B cell (primary cell): ENCODE measurements around the gene GLI1.

Experiments
- EZH2 ChIP-seq: IDR thresholded peaks from 2 replicates; pipeline ENCODE4 v1.6.1; 2012; ENCODE audit warnings: borderline replicate concordance, low read depth, mild to moderate bottlenecking, moderate library complexity, low read length; ENCODE audit not compliant: insufficient read depth, poor library complexity, severe bottlenecking
- TF ChIP-seq, protein P1 (sequence below): fragments of 200-600 bp; IDR thresholded peaks from one replicate; pipeline ENCODE4 v1.8.0; 2022; ENCODE audit warnings: antibody characterized with exemption, mild to moderate bottlenecking

DNA sequence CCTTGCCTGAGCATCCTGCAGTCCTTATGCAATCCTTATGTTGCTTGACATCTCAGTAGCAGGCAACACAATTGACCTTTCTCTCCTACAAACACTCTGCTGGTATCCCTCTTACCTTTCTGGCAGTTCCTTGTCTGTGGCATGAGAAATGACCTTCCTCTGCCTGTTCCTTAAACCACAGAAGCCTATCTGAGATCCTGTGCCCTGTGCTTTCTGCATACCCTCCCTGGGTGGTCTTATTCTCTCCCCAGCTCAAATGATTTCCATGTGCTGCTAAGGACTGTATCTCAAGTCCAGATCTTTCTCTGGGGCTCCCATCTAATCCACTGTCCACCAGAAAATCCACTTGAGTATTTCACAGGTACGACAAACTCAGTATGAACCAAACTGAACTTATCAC is 22.1 kb downstream of the GLI1 start:
- TF ChIP-seq, protein P1, sequence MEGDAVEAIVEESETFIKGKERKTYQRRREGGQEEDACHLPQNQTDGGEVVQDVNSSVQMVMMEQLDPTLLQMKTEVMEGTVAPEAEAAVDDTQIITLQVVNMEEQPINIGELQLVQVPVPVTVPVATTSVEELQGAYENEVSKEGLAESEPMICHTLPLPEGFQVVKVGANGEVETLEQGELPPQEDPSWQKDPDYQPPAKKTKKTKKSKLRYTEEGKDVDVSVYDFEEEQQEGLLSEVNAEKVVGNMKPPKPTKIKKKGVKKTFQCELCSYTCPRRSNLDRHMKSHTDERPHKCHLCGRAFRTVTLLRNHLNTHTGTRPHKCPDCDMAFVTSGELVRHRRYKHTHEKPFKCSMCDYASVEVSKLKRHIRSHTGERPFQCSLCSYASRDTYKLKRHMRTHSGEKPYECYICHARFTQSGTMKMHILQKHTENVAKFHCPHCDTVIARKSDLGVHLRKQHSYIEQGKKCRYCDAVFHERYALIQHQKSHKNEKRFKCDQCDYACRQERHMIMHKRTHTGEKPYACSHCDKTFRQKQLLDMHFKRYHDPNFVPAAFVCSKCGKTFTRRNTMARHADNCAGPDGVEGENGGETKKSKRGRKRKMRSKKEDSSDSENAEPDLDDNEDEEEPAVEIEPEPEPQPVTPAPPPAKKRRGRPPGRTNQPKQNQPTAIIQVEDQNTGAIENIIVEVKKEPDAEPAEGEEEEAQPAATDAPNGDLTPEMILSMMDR, result no peak
- no peak for TF ChIP-seq EZH2
